GM18907 (cell line): ENCODE data around the gene CCDC15.
"Not testable (repeated sequence)": the region's sequence is repeated elsewhere in the genome, so short reads cannot be mapped to it uniquely, and the experiment has no call there.

ENCODE experiments used
- ATAC-seq: cut with Tn5 transposase; IDR thresholded peaks from one replicate; pipeline ENCODE4 v1.9.1; 2021; ENCODE audit warnings: mild to moderate bottlenecking, moderate library complexity; ENCODE audit not compliant: unreplicated experiment

The CCDC15 gene

GRCh38 chr11:124942466-124943253, 11.3 kb upstream of the CCDC15 start:
- no peak for ATAC-seq

GRCh38 chr11:124943254-124943616, 10.8 kb upstream of the CCDC15 start:
- ATAC-seq, result no peak

- no peak for ATAC-seq
These were observed 10.3 kb upstream of the CCDC15 start for GRCh38 chr11:124943741-124944140.

- ATAC-seq, result no peak
These were observed 9.4 kb upstream of the CCDC15 start for GRCh38 chr11:124944565-124944964.

GRCh38 chr11:124945826-124946225, 8.2 kb upstream of the CCDC15 start:
- ATAC-seq, result no peak

- no peak for ATAC-seq
These were observed 7.3 kb upstream of the CCDC15 start for GRCh38 chr11:124946735-124947141.

- ATAC-seq, result no peak
These were observed 3.2 kb upstream of the CCDC15 start for GRCh38 chr11:124950601-124951330.

GRCh38 chr11:124951341-124951740, 2.7 kb upstream of the CCDC15 start:
- no peak for ATAC-seq

GRCh38 chr11:124954590-124954955, 571 bp downstream of the CCDC15 start:
- no peak for ATAC-seq

GRCh38 chr11:124955035-124955434, 1.0 kb downstream of the CCDC15 start:
- no peak for ATAC-seq

- peak; percentile 94 for ATAC-seq
These were observed 8.1 kb downstream of the CCDC15 start for GRCh38 chr11:124961972-124962609.

GRCh38 chr11:124968197-124968596, 14.2 kb downstream of the CCDC15 start:
- ATAC-seq, result not testable (repeated sequence)

- no peak for ATAC-seq
These were observed 16.9 kb downstream of the CCDC15 start for GRCh38 chr11:124970925-124971324.

- no peak for ATAC-seq
These were observed 17.8 kb downstream of the CCDC15 start for GRCh38 chr11:124971810-124972209.

- no peak for ATAC-seq
These were observed 22.5 kb downstream of the CCDC15 start for GRCh38 chr11:124976531-124976930.

- ATAC-seq, result no peak
These were observed 23.0 kb downstream of the CCDC15 start for GRCh38 chr11:124977006-124977405.

GRCh38 chr11:124978316-124978715, 24.3 kb downstream of the CCDC15 start:
- no peak for ATAC-seq

- ATAC-seq, result no peak
These were observed 28.0 kb downstream of the CCDC15 start for GRCh38 chr11:124982043-124982442.

GRCh38 chr11:124983674-124984511, 29.9 kb downstream of the CCDC15 start:
- no peak for ATAC-seq

GRCh38 chr11:124984512-124984854, 30.5 kb downstream of the CCDC15 start:
- no peak for ATAC-seq

- ATAC-seq, result no peak
These were observed 33.1 kb downstream of the CCDC15 start for GRCh38 chr11:124987096-124987495.
